Fibroblast of mammary gland (primary cell): ENCODE data around the gene MED13L.
"Not testable (repeated sequence)": the region's sequence is repeated elsewhere in the genome, so short reads cannot be mapped to it uniquely, and the experiment has no call there.

Source experiments
- DNase-seq: peaks from one replicate; pipeline ENCODE4 v3.0.0-alpha.2; 2010; ENCODE audit warnings: low read depth
- H3K4me3 ChIP-seq: 2 replicates; pipeline ENCODE4 v1.5.1; 2011; ENCODE audit warnings: low read depth, mild to moderate bottlenecking, low read length, moderate library complexity; ENCODE audit not compliant: control insufficient read depth
- TF ChIP-seq, protein P1 (sequence below): conservative IDR thresholded peaks from 2 replicates; pipeline ENCODE4 v1.5.1; 2011; ENCODE audit warnings: low read depth, low read length, inconsistent platforms; ENCODE audit not compliant: control insufficient read depth, insufficient read depth

Gene MED13L

GRCh38 chr12:116242740-116243139, 34.8 kb downstream of the MED13L start:
- no peak for DNase-seq
- no peak overlapping the region for H3K4me3 ChIP-seq
- TF ChIP-seq, protein P1, sequence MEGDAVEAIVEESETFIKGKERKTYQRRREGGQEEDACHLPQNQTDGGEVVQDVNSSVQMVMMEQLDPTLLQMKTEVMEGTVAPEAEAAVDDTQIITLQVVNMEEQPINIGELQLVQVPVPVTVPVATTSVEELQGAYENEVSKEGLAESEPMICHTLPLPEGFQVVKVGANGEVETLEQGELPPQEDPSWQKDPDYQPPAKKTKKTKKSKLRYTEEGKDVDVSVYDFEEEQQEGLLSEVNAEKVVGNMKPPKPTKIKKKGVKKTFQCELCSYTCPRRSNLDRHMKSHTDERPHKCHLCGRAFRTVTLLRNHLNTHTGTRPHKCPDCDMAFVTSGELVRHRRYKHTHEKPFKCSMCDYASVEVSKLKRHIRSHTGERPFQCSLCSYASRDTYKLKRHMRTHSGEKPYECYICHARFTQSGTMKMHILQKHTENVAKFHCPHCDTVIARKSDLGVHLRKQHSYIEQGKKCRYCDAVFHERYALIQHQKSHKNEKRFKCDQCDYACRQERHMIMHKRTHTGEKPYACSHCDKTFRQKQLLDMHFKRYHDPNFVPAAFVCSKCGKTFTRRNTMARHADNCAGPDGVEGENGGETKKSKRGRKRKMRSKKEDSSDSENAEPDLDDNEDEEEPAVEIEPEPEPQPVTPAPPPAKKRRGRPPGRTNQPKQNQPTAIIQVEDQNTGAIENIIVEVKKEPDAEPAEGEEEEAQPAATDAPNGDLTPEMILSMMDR, result no peak

- no peak overlapping the region for H3K4me3 ChIP-seq
- DNase-seq, result peak; percentile 22
- TF ChIP-seq, protein P1, result no peak
Observed at GRCh38 chr12:116241157-116241759, 36.2 kb downstream of the MED13L start.

- H3K4me3 ChIP-seq, DNase-seq: not testable (repeated sequence)
Observed at GRCh38 chr12:116238570-116239119, 38.8 kb downstream of the MED13L start.

DNA sequence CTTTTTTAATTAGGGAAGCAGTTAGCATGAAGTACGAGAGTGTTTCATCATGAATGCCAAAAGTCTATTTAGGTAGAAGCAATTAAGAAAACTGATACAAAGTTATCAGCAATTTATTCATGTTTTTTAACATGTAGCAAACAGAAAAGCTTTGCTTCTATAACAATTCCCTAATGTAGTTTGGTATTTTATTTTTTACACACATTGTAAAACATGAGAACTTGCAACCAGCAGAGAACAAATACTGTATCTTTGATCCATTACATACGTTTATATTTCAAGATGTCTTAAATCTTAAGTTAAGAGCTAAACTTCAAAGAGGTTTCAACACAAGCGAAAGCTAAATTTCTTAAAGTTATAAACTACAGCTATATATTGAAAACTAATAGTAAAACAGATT, 39.3 kb downstream of the MED13L start:
- no peak overlapping the region for H3K4me3 ChIP-seq
- TF ChIP-seq, protein P1, result no peak
- no peak for DNase-seq

GRCh38 chr12:116236976-116237375, 40.5 kb downstream of the MED13L start:
- no peak overlapping the region for H3K4me3 ChIP-seq
- DNase-seq, result no peak
- TF ChIP-seq, protein P1, result no peak

GRCh38 chr12:116236148-116236731, 41.3 kb downstream of the MED13L start:
- TF ChIP-seq, protein P1, result peak; percentile 77
- H3K4me3 ChIP-seq, result no peak overlapping the region
- peak; percentile 70 for DNase-seq

GRCh38 chr12:116234148-116234547, 43.3 kb downstream of the MED13L start:
- not testable (repeated sequence) for H3K4me3 ChIP-seq, DNase-seq
